ENCODE results near the gene MAST4. TPM values are rescaled to one million over a fixed set of nuclear protein-coding genes. Genes with fewer than 3 reads are reported as not detected.

Gene MAST4
- total and polyA plus RNA-seq, 2 of the 8 experiments (the other 6 are each of a cell fraction or from before 2014, with no cell fraction given): 1.5 to 2.6 TPM

- no peak for TF ChIP-seq CTCF (IDR thresholded peaks at IDR 0.05; ENCODE audit: control extremely low read depth in 1 of 3, insufficient read depth in 1 of 3, low read depth in 1 of 3, low read length in 3 of 3)
- TF ChIP-seq CEBPB (IDR thresholded peaks at IDR 0.05; ENCODE audit: low read depth, low read length): no peak
Measured at GRCh38 chr5:66617226-66617861, 21.2 kb downstream of the MAST4 start (continued).

Measured in H1 (cell line).